IPS DF 6.9 (cell line): ENCODE results near the gene SUPT3H.
"Not testable (repeated sequence)": the region's sequence is repeated elsewhere in the genome, so short reads cannot be mapped to it uniquely, and the experiment has no call there.

ENCODE experiments used
- DNase-seq: peaks from one replicate; pipeline ENCODE4 v3.0.0-alpha.2; 2013; ENCODE audit warnings: low read depth, low spot score
- H3K27ac ChIP-seq: one replicate; pipeline ENCODE4 v1.5.1; 2013; ENCODE audit warnings: low read length, control low read depth
- H3K27me3 ChIP-seq: 2 replicates; pipeline ENCODE4 v1.6.1; 2013; ENCODE audit warnings: mild to moderate bottlenecking, low read length; ENCODE audit not compliant: control insufficient read depth, insufficient read depth
- H3K36me3 ChIP-seq: 2 replicates; pipeline ENCODE4 v1.6.1; 2013; ENCODE audit warnings: low read length; ENCODE audit not compliant: control insufficient read depth, insufficient read depth
- H3K4me1 ChIP-seq: 2 replicates; pipeline ENCODE4 v1.6.1; 2013; ENCODE audit warnings: low read length; ENCODE audit not compliant: control insufficient read depth, insufficient read depth
- H3K4me3 ChIP-seq: 2 replicates; pipeline ENCODE4 v1.5.1; 2013; ENCODE audit warnings: mild to moderate bottlenecking, low read length
- H3K9me3 ChIP-seq: 2 replicates; pipeline ENCODE4 v1.6.1; 2013; ENCODE audit warnings: low read length, inconsistent platforms; ENCODE audit not compliant: control insufficient read depth, insufficient read depth
- WGBS: extraction: QIAGEN DNeasy Blood & Tissue Kit; methylation state at CpG from one replicate; pipeline ENCODE4 v1.1.7; 2013; ENCODE audit warnings: mixed read lengths, missing lambda C conversion rate; ENCODE audit not compliant: insufficient read length, insufficient coverage; 5-methylcytosine and 5-hydroxymethylcytosine counted together

Gene SUPT3H

GRCh38 chr6:44917430-44917829, 460.3 kb downstream of the SUPT3H start:
- no peak for DNase-seq
- no CpG with 5 or more reads among the region's 2 CpGs for WGBS
- Histone ChIP-seq H3K4me1 (no peaks in the 10 kb centered on the region), H3K27ac (no peak overlapping the region), H3K4me3 (no peak overlapping the region), H3K36me3 (no peaks in the 10 kb centered on the region), H3K9me3 (no peaks in the 10 kb centered on the region), H3K27me3 (no peaks in the 10 kb centered on the region)

GRCh38 chr6:44915111-44915510, 462.6 kb downstream of the SUPT3H start:
- Histone ChIP-seq H3K4me1 (no peaks in the 10 kb centered on the region), H3K9me3 (no peaks in the 10 kb centered on the region), H3K27ac (no peak overlapping the region), H3K27me3 (no peaks in the 10 kb centered on the region), H3K4me3 (no peak overlapping the region), H3K36me3 (no peaks in the 10 kb centered on the region)
- DNase-seq, result no peak
- no CpG with 5 or more reads among the region's 2 CpGs for WGBS

- Histone ChIP-seq H3K9me3 (no peaks in the 10 kb centered on the region), H3K4me1 (no peaks in the 10 kb centered on the region), H3K4me3 (no peak overlapping the region), H3K27ac (no peak overlapping the region), H3K27me3 (no peaks in the 10 kb centered on the region), H3K36me3 (no peaks in the 10 kb centered on the region)
- DNase-seq, result no peak
Observed at GRCh38 chr6:44914141-44914540, 463.6 kb downstream of the SUPT3H start.

GRCh38 chr6:44906761-44907160, 471.0 kb downstream of the SUPT3H start:
- H3K9me3 ChIP-seq, result no peaks in the 10 kb centered on the region
- WGBS, result no CpG with 5 or more reads among the region's 2 CpGs

GRCh38 chr6:44900358-44900757, 477.4 kb downstream of the SUPT3H start:
- not testable (repeated sequence) for H3K36me3 ChIP-seq, H3K4me1 ChIP-seq, H3K27me3 ChIP-seq, H3K27ac ChIP-seq, DNase-seq, H3K4me3 ChIP-seq, H3K9me3 ChIP-seq
- no CpG with 5 or more reads among the region's 11 CpGs for WGBS

More at GRCh38 chr6:44906761-44907160, 471.0 kb downstream of the SUPT3H start:
- Histone ChIP-seq H3K36me3 (no peaks in the 10 kb centered on the region), H3K4me3 (no peak overlapping the region), H3K27me3 (no peaks in the 10 kb centered on the region), H3K27ac (no peak overlapping the region), H3K4me1 (no peaks in the 10 kb centered on the region)
- DNase-seq, result no peak

- no peak for DNase-seq
- Histone ChIP-seq H3K9me3 (no peaks in the 10 kb centered on the region), H3K4me3 (no peak overlapping the region), H3K27me3 (no peaks in the 10 kb centered on the region), H3K36me3 (no peaks in the 10 kb centered on the region), H3K4me1 (no peaks in the 10 kb centered on the region), H3K27ac (no peak overlapping the region)
- WGBS, result no CpG with 5 or more reads among the region's 10 CpGs
Observed at GRCh38 chr6:44898296-44898930, 479.3 kb downstream of the SUPT3H start.

GRCh38 chr6:44897316-44897715, 480.4 kb downstream of the SUPT3H start:
- Histone ChIP-seq H3K4me3 (no peak overlapping the region), H3K4me1 (no peaks in the 10 kb centered on the region), H3K36me3 (no peaks in the 10 kb centered on the region), H3K9me3 (no peaks in the 10 kb centered on the region), H3K27me3 (no peaks in the 10 kb centered on the region), H3K27ac (no peak overlapping the region)
- DNase-seq, result no peak

- H3K27ac ChIP-seq, result no peak overlapping the region
- WGBS, result no CpG with 5 or more reads among the region's 4 CpGs
- no peak overlapping the region for H3K4me3 ChIP-seq
- no peak for DNase-seq
- H3K27me3 ChIP-seq, result no peaks in the 10 kb centered on the region
- H3K36me3 ChIP-seq, result no peaks in the 10 kb centered on the region
- H3K9me3 ChIP-seq, result no peaks in the 10 kb centered on the region
- no peaks in the 10 kb centered on the region for H3K4me1 ChIP-seq
Observed at GRCh38 chr6:44896701-44897100, 481.0 kb downstream of the SUPT3H start.

- H3K4me1 ChIP-seq, result no peaks in the 10 kb centered on the region
- H3K9me3 ChIP-seq, result no peaks in the 10 kb centered on the region
Observed at GRCh38 chr6:44892579-44892978, 485.2 kb downstream of the SUPT3H start.

GRCh38 chr6:44879071-44879470, 498.7 kb downstream of the SUPT3H start:
- not testable (repeated sequence) for H3K4me1 ChIP-seq, H3K4me3 ChIP-seq, H3K27me3 ChIP-seq, DNase-seq, H3K9me3 ChIP-seq, H3K36me3 ChIP-seq, H3K27ac ChIP-seq
- WGBS, result no CpG with 5 or more reads among the region's 3 CpGs

More at GRCh38 chr6:44892579-44892978, 485.2 kb downstream of the SUPT3H start:
- Histone ChIP-seq H3K27me3 (no peaks in the 10 kb centered on the region), H3K27ac (no peak overlapping the region), H3K36me3 (no peaks in the 10 kb centered on the region), H3K4me3 (no peak overlapping the region)
- DNase-seq, result no peak

- H3K27ac ChIP-seq, DNase-seq, H3K4me3 ChIP-seq, H3K36me3 ChIP-seq, H3K4me1 ChIP-seq, H3K27me3 ChIP-seq, H3K9me3 ChIP-seq: not testable (repeated sequence)
Observed at GRCh38 chr6:44876638-44877037, 501.1 kb downstream of the SUPT3H start.
